ENCODE data around the gene PAFAH1B2.

PAFAH1B2 gene

GRCh38 chr11:117221775-117222517, 77.9 kb downstream of the PAFAH1B2 start:
- DNase-seq (ENCODE audit: low read depth), result no peak

GRCh38 chr11:117222991-117223740, 79.1 kb downstream of the PAFAH1B2 start:
- no peak for DNase-seq (ENCODE audit: low read depth)

DNA sequence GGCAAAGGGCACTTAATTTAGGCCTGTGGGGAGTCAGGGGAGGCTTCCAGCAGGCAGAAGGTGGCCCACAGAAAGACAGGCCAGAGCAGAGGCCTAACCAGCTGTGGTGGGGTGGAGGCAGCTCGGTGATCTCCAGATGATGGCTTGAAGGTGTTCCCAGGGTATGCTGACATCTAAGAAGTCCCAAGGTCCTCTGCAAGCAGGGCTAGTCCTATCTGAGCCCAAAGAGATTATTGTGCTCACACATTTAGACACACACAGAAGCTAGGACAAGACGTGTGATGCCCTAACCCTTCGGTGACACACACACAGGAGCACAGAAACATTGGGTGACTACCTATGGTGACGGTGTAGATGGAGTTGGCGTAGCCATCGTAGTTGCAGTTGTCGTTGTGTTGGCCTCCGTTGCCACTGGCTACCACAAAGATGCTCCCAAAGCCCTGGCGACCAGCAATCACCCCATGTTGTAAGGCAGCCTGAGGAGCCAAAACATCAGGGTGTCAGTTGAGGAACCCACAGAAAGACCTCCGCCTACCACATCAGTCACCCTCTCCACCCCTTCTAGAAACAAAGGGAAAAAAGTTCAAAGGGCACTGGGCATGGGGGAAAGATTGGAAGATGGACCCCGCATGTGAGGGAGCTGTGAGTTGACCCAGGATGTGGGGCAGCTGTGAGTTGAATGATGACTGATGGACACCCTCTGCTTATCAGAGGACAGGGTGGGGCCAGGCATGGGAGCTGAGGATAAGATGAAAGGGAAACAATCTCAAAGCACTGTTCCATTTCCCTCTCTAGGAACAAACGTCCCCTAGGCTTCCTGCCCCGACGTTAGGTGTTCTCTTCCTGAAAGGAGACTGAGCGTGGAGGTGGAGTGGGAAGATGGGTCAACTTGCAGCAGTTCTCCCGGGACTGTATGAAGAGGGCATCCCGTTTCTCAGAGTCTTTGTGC, 79.9 kb downstream of the PAFAH1B2 start:
- DNase-seq (ENCODE audit: low read depth), result no peak

DNA sequence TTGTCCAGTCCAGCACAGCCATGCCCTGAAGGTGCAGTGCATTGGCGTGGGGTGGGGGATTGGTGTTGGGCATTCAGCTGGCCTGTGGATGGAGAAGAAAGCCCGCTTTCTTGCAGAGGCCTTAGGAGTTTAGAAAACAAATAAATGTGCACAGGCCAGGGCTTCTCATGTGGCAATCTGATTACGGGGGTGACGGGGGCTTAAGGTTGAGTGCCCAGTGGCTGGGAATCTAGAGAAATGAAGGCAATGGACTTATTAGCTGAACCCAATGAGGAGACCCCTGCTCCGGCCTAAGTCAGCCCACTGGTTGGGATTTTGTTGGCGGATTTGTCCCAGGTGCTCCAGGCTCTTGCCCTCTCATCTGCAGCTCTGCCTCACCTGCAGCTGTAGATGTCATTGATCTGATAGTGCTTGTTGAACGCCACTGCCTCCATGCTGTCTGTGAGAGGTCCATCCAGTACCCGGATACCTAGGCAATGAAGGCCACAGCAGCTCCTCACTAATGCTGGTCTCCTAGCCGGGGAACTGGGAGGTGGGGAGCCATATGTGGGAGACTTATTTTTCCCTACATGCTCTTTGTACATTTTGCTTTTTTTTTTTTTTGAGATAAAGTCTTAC, 81.6 kb downstream of the PAFAH1B2 start:
- DNase-seq (ENCODE audit: low read depth), result no peak

Measured in stimulated activated CD8-positive, alpha-beta memory T cell treated with anti-CD3 and anti-CD28 coated beads, Interleukin-15, amount 100 ng/mL, for 24 hours (primary cell).